Mesenteric fat pad (tissue), 1 donor: Measurements from ENCODE around the gene ETNK1. TPM values are rescaled to one million over a fixed set of nuclear protein-coding genes. Genes with fewer than 3 reads are reported as not detected.
"Not testable (repeated sequence)": the region's sequence is repeated elsewhere in the genome, so short reads cannot be mapped to it uniquely, and the experiment has no call there.

Source experiments
- DNase-seq: peaks from one replicate; pipeline ENCODE4 v3.0.0-alpha.2; 2020; ENCODE audit warnings: low spot score
- long read RNA-seq: library from polyadenylated mRNA; unstranded; transcript quantifications from one replicate; pipeline ENCODE4 v2.0.0, GENCODE V29; 2020
- total RNA-seq: library from RNA; stranded (reverse); fragmentation: NEBNext Ultra II Directional; extraction: Animal tissue kit (Norgen Biotek cat#: 25700); gene quantifications from one replicate; pipeline ENCODE4 v1.2.1, GENCODE V29; 2021
- donor health status: DM: yes; HTN: yes; CAD: no.

ETNK1 gene
- total RNA-seq = 52.6 TPM
- long read RNA-seq, full-length matches to known transcripts = 23 of 33 reads
- long read RNA-seq, partial matches to known transcripts = 2 of 33 reads
- long read RNA-seq, other reads (novel, unspliced or antisense) = 8 of 33 reads

- peak; percentile 99 for DNase-seq
These were observed at the start of gene ETNK1 for GRCh38 chr12:22624870-22625761. TSS of gene ETNK1 (plus strand) at chr12:22625171. CDS start at chr12:22625431, 260 bp downstream.

DNA sequence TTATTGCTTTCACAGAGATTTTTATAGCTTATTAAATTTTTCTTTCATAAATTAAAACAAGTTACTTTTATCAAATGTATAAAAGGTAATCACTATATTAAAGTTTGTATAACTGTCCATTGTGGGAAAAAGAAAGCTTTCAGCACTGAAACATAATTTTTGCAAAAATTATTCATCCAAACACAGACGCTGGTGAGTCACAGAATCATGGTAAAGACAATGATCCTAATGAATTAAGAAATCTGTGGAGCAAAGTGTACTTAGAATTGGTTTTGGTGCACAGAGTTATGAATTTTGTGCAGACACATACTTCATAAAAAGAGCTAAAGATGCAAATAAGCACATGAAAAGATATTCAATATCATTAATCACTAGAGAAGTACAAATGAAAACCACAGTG, 48.9 kb upstream of the ETNK1 start:
- no peak for DNase-seq

DNA sequence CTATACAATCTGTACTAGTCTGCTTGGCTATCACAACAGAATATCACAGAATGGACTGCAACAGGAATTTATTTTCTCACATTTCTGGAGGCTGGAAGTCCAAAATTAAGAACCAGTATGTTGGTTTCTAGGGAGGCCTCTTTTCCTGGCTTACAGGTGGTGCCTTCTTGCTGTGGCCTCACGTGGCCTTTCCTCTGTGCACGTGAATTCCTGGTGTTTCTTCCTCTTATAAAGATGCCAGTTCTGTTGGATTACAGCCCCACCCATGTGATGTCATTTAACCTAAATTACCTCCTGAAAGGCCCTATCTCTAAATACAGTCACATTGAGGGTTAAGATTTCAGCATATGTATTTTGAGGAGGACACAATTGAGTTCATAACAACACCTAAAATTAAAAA, 48.5 kb upstream of the ETNK1 start:
- no peak for DNase-seq

DNA sequence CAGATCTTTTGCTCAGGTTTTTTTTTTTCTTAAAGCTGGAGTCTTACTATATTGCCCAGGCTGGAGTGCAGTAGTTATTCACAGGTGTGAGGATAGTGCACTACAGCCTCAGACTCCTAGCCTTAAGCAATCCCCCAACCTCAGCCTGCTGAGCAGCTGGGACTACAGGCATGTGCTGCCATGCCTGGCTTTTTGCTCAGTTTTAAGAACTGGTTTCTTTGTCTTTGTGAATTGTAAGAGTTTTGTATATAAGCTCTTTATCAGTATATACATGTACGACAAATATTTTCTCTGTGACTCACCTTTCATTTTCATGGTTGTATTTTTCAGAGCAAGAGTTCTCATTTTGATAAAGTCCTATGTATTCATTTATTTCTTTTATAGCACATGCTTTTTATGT, 47.3 kb upstream of the ETNK1 start:
- no peak for DNase-seq

DNA sequence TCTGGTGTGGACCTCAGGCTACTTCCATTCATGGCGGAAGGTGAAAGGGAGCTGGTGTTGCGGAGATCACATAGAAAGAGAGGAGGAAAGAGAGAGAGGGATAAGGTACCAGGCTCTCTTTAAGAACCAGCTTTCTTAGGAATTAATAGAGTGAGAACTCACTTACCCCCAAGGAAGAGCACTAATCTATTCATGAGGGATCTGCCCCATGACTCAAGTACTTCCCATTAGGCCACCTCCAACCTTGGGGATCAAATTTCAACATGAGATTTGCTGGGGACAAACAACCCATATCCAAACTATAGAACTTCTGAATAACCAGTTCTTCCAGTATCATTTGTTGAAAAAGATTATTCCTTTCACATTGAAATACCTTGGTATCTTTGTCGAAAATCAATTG, 46.6 kb upstream of the ETNK1 start:
- DNase-seq = no peak

GRCh38 chr12:22588817-22589216, 36.2 kb upstream of the ETNK1 start:
- no peak for DNase-seq

DNA sequence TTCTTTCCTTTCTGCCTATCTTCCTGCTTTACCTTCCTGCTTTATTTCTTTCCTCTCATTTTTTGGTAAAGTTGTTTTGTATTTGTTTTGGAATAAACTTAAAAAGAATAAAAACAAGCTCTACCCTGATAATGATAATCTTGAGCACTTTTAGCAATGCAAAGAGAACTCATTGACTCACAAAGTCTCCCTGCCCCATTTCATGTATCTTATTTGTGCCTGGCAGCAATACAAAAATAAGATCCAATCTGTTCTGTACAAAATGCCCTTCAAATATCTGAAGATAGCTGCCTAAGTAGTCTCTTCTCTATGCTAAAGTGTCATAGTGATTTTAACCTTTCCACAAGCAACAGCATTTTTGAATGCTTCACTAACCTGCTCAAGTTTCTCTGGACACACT, 31.1 kb upstream of the ETNK1 start:
- DNase-seq = no peak

DNA sequence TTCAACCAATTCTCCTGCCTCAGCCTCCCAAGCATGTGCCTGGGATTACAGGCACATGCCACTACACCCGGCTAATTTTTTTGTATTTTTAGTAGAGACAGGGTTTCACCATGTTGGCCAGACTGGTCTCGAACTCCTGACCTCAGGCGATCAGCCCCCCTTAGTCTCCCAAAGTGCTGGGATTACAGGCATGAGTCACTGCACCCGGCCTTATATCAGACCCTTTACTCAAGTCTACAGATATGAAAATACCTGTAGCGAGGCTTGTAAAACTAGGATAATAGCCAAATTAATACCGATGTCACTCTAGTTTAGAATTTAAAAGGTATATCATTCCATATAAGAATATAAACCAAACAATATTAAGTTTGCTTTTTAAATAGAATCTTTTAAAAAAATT, 27.4 kb upstream of the ETNK1 start:
- DNase-seq = not testable (repeated sequence)

DNA sequence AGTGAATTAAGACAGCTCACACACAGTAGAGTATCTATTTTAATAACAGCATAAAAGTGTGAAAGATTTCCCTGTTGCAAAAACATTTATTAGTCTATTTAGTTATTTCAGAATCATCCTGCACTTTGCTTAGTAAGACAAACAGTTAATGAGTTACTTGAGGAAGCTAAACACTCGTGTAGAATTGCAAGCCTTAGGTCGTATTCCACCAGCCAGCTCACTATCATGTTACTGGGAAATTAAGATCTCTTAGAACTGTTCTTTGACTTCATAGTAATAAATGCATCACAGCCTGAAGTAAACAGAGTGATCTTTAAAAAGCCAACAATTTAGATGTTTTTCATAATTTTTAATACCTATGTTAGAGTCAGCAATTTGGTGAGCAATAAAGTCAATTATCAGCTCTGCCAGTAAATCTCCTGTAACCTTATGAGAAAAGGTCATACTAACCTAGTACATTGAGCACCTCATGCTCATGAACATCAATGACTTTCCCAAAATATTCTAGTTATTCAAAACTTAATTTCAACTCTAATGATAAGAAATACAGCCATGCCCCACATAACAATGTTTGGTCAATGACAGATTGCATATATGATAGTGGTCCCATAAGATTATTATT, 26.7 kb upstream of the ETNK1 start:
- no peak for DNase-seq

DNA sequence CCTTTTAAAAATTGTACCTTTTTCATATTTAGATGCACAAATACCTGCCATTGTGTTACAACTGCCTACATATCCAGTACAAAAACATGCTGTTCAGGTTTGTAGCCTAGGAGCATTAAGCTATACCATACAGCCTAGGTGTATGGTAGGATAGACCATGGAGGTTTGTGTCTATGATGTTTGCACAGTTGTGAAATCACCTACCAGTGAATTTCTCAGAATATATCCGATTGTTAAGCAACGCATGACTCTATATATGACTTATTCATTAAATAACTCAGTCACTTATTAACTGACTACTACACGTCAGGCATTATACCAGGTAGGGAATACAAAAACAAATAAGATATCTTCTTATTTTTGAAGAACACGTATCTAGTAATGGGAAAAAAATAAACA, 26.2 kb upstream of the ETNK1 start:
- DNase-seq = no peak

DNA sequence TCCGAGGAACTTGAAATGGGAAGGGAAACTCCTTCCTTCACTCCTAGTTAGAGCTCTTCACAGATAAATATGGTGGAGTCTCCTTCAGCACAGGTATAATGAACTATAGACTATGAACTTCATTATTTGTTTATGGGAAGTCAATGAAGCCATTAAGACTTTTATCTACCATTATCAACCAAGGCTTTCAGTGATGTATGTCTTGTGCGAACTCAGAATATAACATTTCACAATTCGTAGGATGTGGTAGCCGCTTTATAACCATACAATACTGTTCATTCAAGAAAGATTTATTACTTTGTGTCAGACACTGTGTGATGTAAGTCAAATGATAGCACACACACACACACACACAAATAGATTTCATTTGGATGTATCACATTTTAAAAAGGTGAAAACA, 24.8 kb upstream of the ETNK1 start:
- DNase-seq = no peak

DNA sequence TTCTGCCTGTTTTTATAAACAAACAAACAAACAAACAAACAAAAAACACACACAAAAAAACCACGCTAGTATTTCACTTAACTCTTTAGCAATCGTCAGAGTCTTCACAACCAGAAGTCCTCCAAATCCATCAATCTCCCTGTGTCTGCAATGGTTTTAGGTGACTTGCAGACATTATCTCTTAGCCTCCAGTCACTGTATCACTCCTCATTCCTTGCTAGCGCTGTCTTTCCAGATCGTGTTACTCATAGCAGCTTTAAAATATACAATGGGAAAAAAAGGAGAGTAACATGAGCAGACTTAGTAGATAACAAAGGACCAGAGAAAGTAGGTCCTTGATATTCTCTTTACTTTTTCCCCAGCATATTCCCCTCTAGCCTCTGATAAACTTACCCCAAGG, 15.5 kb upstream of the ETNK1 start:
- DNase-seq = no peak

DNA sequence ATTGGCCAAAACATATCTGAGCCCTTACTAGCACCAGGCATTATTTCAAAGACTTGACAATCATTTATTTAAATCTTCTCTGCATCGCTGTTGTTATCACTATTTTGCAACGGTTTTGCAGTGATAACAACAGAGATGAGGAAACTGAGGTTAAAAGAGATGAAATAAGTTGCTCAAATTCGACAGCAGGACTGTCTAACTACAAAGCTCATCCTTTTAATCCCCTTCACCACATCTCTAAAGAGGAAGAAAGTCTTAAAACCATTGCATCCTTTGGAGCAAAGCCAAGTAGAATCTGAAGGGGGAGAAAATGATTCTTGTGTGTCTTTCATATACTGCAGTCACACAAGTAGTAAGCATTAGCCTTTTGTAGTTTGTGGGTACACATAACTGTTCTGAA, 14.8 kb upstream of the ETNK1 start:
- DNase-seq = no peak

- not testable (repeated sequence) for DNase-seq
These were observed 12.1 kb upstream of the ETNK1 start for GRCh38 chr12:22612822-22613221.

DNA sequence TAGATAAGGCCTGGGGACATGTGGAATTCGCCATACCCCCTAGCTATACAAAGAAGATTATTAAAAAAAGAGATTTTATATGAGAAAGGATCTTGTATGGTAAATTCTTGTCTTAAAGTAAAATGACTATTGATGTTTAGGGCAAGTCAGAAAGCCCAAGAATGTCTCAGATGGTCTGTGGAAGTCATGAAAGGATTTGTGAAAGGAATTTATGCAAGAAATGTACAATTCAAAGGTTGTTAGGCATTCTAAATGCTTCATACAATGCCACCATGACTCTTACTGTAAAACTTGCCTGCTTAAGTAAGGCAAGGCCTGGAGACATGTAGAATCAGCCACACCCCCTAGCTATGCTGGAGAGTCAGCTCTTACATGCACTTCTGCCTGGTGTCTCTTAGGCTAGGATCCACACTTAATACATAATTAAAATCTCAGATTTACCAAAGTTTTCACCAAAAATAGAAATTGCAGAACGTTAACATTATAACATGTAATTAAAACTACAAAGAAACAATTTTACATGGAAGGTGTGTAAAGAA, 8.9 kb upstream of the ETNK1 start:
- no peak for DNase-seq

GRCh38 chr12:22617630-22618029, 7.3 kb upstream of the ETNK1 start:
- no peak for DNase-seq

DNA sequence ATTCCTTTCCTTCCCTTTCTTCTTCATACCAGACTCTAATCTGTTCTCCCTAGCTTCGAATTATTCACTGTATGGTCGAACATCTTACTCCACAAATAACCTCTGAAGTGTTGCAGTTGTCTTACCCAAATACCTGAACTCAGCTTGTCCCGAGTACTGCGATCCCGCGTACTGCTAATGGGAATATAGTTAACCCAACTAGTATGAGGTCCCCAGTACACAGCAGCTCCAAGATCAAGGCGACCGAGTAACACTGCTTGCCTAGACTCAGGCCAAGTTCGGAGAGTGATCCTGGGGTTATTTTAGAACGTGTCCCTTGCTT, 462 bp upstream of the ETNK1 start:
- no peak for DNase-seq

DNA sequence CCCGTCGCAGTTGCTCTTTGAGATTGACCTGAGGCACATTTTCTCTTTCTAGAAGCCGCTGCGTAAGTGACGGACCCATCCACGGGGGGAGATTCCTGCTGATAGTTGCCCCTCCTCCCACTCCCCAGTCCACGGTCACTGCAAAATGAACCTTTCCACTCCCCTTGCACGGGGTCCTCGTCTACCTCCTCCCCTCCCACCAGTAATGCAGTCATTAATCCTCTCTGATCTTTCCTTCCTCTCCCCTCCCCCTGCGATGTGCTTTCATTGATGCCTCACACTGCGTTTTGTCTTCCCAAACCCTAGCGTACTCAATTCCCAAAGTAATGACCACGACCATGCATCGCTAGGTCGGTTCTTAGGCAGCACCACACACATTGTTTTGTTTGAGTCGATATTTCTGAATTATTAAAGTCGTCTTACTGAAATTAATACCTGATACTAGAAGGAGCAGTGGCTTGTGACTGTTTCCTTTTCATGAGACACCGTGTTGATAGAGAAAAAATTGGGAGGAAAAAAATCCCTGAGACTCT, 857 bp downstream of the ETNK1 start:
- DNase-seq = no peak

GRCh38 chr12:22626406-22626805, 1.4 kb downstream of the ETNK1 start:
- no peak for DNase-seq

DNA sequence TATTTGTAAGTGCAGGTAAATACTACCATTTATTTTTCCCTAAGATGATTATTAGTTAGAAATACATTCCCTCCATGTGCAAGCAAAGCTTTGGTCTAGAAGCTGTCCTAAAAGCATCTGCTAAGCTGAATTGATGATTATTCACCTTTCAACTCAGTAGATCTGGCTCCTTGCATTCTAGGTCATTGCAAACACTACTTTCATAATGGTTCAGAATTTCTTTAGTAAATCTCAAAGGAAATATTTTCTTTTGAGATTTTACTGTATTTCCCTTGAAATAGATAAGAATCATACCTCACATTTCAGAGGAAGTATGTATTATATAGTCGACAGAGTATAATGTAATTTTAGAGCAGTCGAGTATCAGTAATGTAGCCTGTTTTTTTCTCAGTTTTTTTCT, 2.4 kb downstream of the ETNK1 start:
- no peak for DNase-seq

DNA sequence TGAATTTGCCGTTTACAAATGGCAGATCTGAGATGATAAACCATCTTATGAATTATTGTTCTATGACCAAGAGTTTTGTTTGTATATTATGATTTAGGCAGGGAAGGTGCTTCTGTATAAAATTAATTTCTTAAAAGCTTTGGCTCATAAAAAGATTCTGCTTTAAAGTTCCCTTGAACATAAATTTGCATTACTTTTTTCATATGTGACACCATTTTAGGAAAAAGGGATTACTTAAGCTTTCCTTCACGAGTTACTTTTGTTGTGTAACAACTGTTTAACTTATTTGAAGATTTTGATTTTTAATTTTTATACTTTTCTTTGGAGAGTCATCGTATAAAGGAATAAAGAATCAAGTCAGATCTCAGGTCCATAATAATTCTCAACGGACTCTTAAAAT, 3.3 kb downstream of the ETNK1 start:
- DNase-seq = no peak

DNA sequence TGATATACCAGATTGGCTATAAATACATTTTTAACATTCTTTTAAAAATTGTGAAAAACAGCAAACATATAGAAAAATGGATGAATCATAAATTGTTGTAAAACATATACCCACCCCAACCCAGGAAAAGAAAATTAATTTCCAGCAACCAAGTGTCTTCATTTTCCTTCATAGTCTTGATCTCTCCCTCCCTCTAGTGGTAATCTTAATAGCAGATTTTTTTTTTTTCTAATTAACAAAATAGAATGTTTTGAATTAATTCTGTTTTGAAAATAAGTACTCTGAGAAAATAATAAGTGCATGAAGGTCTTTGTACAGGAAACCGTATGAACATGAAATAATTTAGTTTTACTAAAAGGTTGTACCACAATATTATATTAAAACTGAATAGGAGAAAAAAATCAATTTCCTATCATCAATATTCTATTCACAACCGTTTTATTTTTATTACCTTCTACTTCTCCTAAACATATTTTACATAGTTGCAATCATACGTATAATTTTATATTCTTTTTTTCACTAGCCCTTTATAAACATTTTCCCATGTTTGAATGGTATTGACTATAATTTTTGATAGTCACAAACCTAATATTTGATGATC, 7.0 kb downstream of the ETNK1 start:
- no peak for DNase-seq
